Natural killer cell (primary cell): ENCODE data around the gene GAREM1. TPM values are rescaled to one million over a fixed set of nuclear protein-coding genes. Genes with fewer than 3 reads are reported as not detected.

Experiments
- ATAC-seq, 3 donors: fragments of 150-1000 bp in 2 of 3; fragments of 200-7000 bp in 1 of 3; cut with Tn5 transposase; 1 replicate in 1 of 3; 2 replicates in 2 of 3; pipeline ENCODE4 v1.10.0; 2021; ENCODE audit warnings: mild to moderate bottlenecking in 2 of 3, moderate library complexity in 2 of 3
- DNase-seq, 2 donors: peaks; one replicate each; pipeline versions ENCODE4 v3.0.0 to v3.0.0-alpha.2; 2013 to 2021; ENCODE audit warnings: mixed read lengths in 1 of 2
- H3K27ac ChIP-seq: one replicate; pipeline ENCODE4 v1.5.1; 2013; ENCODE audit warnings: mild to moderate bottlenecking, low read length
- H3K27me3 ChIP-seq: one replicate; pipeline ENCODE4 v1.6.1; 2013; ENCODE audit warnings: low read length; ENCODE audit not compliant: control insufficient read depth, insufficient read depth
- H3K36me3 ChIP-seq: one replicate; pipeline ENCODE4 v1.6.1; 2013; ENCODE audit warnings: low read length; ENCODE audit not compliant: control insufficient read depth, insufficient read depth
- H3K4me1 ChIP-seq: one replicate; pipeline ENCODE4 v1.6.1; 2013; ENCODE audit warnings: low read length; ENCODE audit not compliant: control insufficient read depth, insufficient read depth
- H3K4me3 ChIP-seq: one replicate; pipeline ENCODE4 v1.5.1; 2013; ENCODE audit warnings: low read length
- H3K9me3 ChIP-seq: one replicate; pipeline ENCODE4 v1.6.1; 2013; ENCODE audit warnings: low read length; ENCODE audit not compliant: control insufficient read depth, insufficient read depth
- H3K27ac Mint-ChIP-seq, 2 donors: one replicate each; pipeline ENCODE4 v1.8.0; 2022; ENCODE audit warnings: mild to moderate bottlenecking in 2 of 2, mixed read lengths in 2 of 2, moderate library complexity in 1 of 2
- H3K27me3 Mint-ChIP-seq, 2 donors: one replicate each; pipeline ENCODE4 v1.8.0; 2022; ENCODE audit warnings: low read depth in 2 of 2, mixed read lengths in 2 of 2
- H3K36me3 Mint-ChIP-seq: one replicate; pipeline ENCODE4 v1.8.0; 2022; ENCODE audit warnings: mixed read lengths
- H3K4me1 Mint-ChIP-seq, 2 donors: one replicate each; pipeline ENCODE4 v1.8.0; 2022; ENCODE audit warnings: mixed read lengths in 2 of 2
- H3K4me3 Mint-ChIP-seq: one replicate; pipeline ENCODE4 v1.8.0; 2022; ENCODE audit warnings: mild to moderate bottlenecking, moderate library complexity, mixed read lengths
- H3K9me3 Mint-ChIP-seq, 2 donors: one replicate each; pipeline ENCODE4 v1.8.0; 2022; ENCODE audit warnings: mixed read lengths in 2 of 2
- CTCF ChIP-seq: fragments of 200-600 bp; IDR thresholded peaks from one replicate; pipeline ENCODE4 v1.8.0; 2022; ENCODE audit warnings: antibody characterized with exemption
- WGBS: methylation state at CpG from one replicate; pipeline ENCODE4 v1.1.7; 2013; ENCODE audit warnings: missing lambda C conversion rate; ENCODE audit not compliant: insufficient coverage; 5-methylcytosine and 5-hydroxymethylcytosine counted together
- intact Hi-C: fragments of 100-400 bp; cut with micrococcal nuclease; formaldehyde crosslinking; loops from one replicate; pipeline ENCODE4 v1.14.2; 2022
- total RNA-seq, 4 donors: library from RNA; stranded (reverse); fragments of 120-200 nt in 1 of 4; gene quantifications; one replicate each; pipeline versions ENCODE4 v1.2.3 to v1.2.4, GENCODE V29; 2013 to 2022

The GAREM1 gene
- total RNA-seq, 3 donors from 2014 or later (not counting 1 experiment from before 2014, with no cell fraction given): 0.09 TPM; not detected in 2

- no peak for DNase-seq
- Histone ChIP-seq H3K27me3 (no peaks in the 10 kb centered on the region), H3K27ac (no peak overlapping the region), H3K36me3 (no peaks in the 10 kb centered on the region), H3K4me1 (no peaks in the 10 kb centered on the region), H3K4me3 (no peak overlapping the region), H3K9me3 (no peaks in the 10 kb centered on the region)
- Mint-ChIP-seq H3K4me3 (no peak overlapping the region), H3K4me1 (no peaks in the 10 kb centered on the region), H3K9me3 (no peaks in the 10 kb centered on the region), H3K27me3 (peaks cover 8 to 12% of the 10 kb centered on the region in 2 donors), H3K27ac (no peak overlapping the region), H3K36me3 (no peaks in the 10 kb centered on the region)
- intact Hi-C loops: no loop called here
- 84% methylated on average over 3 of the region's 4 CpGs for WGBS
- no peak for ATAC-seq
- no peak for TF ChIP-seq CTCF
These were observed 192.4 kb downstream of the GAREM1 start for GRCh38 chr18:32278177-32278799.

- WGBS: no CpG with 5 or more reads among the region's 2 CpGs
- Histone ChIP-seq H3K4me1 (no peaks in the 10 kb centered on the region), H3K27ac (no peak overlapping the region), H3K27me3 (no peaks in the 10 kb centered on the region), H3K9me3 (no peaks in the 10 kb centered on the region), H3K4me3 (no peak overlapping the region), H3K36me3 (no peaks in the 10 kb centered on the region)
- no peak for TF ChIP-seq CTCF
- DNase-seq (no peak), ATAC-seq (no peak)
- Mint-ChIP-seq H3K4me3 (no peak overlapping the region), H3K36me3 (no peaks in the 10 kb centered on the region), H3K9me3 (no peaks in the 10 kb centered on the region), H3K4me1 (no peaks in the 10 kb centered on the region), H3K27ac (no peak overlapping the region), H3K27me3 (peaks cover 8 to 12% of the 10 kb centered on the region in 2 donors)
- intact Hi-C loops: no loop called here
These were observed 193.1 kb downstream of the GAREM1 start for GRCh38 chr18:32277549-32277948.

- WGBS: 79% methylated on average over 4 of the region's 4 CpGs
- ATAC-seq: no peak
- H3K27ac Mint-ChIP-seq: no peak overlapping the region
- Histone ChIP-seq H3K27ac (no peak overlapping the region), H3K4me3 (no peak overlapping the region), H3K4me1 (no peaks in the 10 kb centered on the region), H3K27me3 (no peaks in the 10 kb centered on the region), H3K36me3 (no peaks in the 10 kb centered on the region), H3K9me3 (no peaks in the 10 kb centered on the region)
- no peak for TF ChIP-seq CTCF
- intact Hi-C loops: no loop called here
- H3K36me3 Mint-ChIP-seq: no peaks in the 10 kb centered on the region
- H3K27me3 Mint-ChIP-seq: peaks cover 8 to 12% of the 10 kb centered on the region in 2 donors
- H3K4me3 Mint-ChIP-seq: no peak overlapping the region
- no peak for DNase-seq
- no peaks in the 10 kb centered on the region for H3K4me1 Mint-ChIP-seq
- no peaks in the 10 kb centered on the region for H3K9me3 Mint-ChIP-seq
These were observed 193.8 kb downstream of the GAREM1 start for GRCh38 chr18:32276906-32277305.

- ATAC-seq (no peak), DNase-seq (no peak)
- no peaks in the 10 kb centered on the region for H3K9me3 ChIP-seq
- no peaks in the 10 kb centered on the region for H3K27me3 ChIP-seq
- Mint-ChIP-seq H3K27ac (no peak overlapping the region), H3K36me3 (no peaks in the 10 kb centered on the region), H3K27me3 (peaks cover 10 to 12% of the 10 kb centered on the region in 2 donors), H3K4me3 (no peak overlapping the region), H3K4me1 (no peaks in the 10 kb centered on the region), H3K9me3 (no peaks in the 10 kb centered on the region)
- no peaks in the 10 kb centered on the region for H3K4me1 ChIP-seq
- no peak for TF ChIP-seq CTCF
- H3K4me3 ChIP-seq: no peak overlapping the region
- no peak overlapping the region for H3K27ac ChIP-seq
- no peaks in the 10 kb centered on the region for H3K36me3 ChIP-seq
- 100% methylated on average over 2 of the region's 2 CpGs for WGBS
- intact Hi-C loops: no loop called here
These were observed 194.4 kb downstream of the GAREM1 start for GRCh38 chr18:32276256-32276655.
